NCI-H345 treated with DMSO at 0.1 percent for 48 hours (cell line): ENCODE measurements around the gene UBAC2.
"Not testable (repeated sequence)": the region's sequence is repeated elsewhere in the genome, so short reads cannot be mapped to it uniquely, and the experiment has no call there.

ENCODE experiments used
- DNase-seq: peaks from one replicate; lab custom pipeline; 2025; ENCODE audit not compliant: unreplicated experiment; lab: John Stamatoyannopoulos, UW

The UBAC2 gene

DNA sequence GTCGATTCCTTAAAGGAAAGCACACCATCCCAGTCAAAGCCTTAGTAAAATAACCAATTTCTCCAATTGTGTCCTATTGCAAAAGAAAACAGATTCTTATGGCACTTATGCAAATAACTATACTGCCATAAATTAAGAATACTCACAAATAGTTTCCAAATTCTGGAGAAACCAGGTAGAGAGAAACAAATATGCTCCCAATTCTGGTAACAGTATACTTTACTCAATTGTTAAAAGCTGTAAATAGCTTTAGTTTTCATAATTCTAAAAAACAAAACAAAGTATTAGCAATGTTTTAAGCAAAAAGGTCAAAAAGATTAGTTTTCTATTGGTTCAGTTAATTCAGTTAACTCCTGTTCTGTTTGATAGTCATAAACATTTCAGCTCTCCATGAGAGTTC is 18.2 kb upstream of the UBAC2 start:
- no peak for DNase-seq

DNA sequence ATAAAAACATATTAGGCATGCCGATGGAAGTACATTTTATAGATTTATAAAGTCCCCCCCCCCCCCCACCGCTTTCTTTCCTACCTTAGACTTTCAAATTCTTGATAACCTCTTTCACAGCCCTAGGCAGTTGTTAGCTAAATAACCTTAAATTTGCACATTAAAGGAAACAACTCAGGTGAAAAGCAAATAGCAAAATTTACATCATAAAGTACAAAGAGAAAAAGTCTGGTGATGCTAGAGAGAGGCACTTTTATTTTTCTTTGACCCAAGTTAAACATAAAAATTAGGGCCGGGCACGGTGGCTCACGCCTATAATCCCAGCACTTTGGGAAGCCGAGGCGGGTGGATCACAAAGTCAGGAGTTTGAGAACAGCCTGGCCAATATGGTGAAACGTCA is 15.0 kb upstream of the UBAC2 start:
- no peak for DNase-seq

DNA sequence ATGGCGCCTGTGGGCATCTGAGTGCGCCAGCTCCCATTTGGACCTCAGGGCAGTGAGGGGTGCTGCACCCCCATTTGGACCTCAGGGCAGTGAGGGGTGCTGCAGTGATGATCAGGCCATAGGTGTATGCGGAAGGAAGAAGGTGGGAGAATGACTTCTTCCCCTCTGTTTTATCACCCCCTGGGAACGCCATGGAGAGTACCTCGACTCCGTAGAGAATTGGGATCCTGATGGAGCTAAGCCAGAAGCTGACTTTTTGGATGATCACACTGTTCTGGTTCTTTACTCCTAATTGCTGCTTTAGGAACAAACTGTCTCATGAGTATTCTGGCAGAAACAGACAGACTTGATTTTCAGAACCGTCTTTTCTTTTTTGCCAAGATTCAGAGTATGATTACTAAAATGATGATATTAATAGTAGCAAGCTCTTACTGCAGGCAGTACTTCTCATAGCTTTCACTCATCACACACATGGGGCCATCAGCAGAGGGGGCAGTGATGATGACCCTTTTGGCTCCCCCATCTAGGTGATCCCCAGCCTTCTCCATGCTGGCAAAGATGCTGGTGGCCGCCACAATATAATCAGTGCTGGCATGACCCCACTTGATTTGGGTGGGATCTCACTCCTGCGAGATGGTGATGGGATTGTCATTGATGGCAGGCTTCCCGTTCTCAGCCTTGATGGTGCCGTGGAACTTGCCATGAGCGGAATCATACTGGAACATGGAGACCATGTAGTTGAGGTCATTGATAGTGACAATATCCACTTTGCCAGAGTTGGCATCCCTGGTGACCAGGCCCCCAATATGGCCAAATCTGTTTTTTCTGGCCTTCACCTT is 10.3 kb upstream of the UBAC2 start:
- no peak for DNase-seq

DNA sequence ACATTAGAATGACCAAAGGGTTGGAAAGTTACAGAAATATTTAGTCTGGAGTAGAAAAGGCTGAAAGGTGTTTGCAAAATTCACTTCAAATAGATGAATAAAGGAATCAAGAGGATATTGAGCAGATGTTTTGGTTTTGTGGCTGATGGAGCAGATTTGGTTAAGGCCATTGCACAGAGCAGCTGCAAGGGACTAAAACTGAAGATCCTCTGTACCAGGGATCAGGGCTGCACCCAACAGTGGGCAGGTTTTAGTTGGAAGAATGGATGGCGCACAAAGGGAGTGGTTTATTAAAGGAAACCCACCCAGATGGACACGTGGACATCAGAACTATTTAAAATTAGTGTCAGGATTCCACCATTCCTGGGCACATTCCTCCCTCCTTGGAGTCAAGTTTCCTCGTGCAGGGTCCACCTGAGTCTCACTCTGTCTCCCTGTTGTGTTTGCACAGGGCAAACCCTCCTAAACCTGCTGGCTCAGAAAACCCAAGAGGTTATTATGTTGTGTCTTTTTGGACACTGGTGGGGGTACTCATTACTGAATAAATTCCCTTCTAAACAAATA is 9.2 kb upstream of the UBAC2 start:
- no peak for DNase-seq

DNA sequence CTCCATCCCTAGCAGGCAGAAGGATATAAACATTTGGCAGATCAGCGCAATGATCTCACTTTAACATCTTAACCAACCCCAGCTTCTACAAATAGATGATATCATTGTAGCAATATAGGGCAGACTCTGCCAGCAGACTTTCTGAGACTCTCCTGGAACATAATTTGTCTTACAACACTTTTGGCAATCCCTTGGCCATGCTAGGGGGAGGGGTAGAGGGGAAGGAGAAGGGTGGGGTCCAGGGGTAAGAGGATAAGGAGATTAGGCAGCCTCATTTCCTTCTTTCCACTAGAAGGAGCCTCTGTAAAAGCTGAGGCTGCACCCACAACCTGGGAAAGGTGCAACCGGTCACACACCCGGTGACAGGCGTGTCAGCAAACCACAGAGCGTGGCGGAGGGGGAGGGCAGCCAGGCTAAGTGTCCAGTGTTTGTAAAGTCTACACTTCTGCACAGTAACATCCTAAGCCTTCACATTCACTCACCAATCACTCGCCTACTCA is 8.7 kb upstream of the UBAC2 start:
- no peak for DNase-seq

DNA sequence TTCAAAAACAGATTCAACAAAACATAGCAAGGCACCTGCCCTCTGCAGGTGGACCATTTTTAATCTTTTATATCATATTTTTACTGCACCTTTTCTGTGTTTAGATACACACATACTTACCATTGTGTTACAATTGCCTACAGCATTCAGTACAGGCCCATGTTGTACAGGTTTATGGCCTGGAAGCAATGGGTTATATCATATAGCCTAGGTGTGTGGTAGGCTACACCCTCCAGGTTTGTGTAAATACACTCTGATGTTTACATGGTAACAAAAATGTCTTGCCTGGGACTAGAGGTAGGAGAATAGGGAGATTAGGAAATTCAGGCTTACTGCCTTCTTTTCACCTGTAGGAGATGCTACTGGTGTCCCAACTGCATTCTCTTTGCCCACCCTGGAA is 8.2 kb upstream of the UBAC2 start:
- DNase-seq: no peak

DNA sequence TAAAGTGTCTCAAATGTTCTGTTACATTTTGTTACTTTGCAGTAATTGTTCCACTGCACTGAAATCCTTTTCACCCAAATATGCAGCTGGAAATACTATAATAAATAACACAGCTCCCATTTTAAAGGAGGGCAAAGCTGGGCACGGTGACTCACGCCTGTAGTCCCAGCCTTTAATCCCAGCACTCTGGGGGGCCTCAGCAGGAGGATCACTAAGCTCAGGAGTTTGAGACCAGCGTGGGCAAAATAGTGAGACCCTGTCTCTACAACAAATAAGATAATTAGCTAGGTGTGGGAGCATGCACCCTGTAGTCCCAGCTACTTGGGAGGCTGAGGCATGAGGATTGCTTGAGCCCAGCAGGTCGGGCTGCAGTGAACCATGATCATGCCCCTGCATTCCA is 7.5 kb upstream of the UBAC2 start:
- no peak for DNase-seq

DNA sequence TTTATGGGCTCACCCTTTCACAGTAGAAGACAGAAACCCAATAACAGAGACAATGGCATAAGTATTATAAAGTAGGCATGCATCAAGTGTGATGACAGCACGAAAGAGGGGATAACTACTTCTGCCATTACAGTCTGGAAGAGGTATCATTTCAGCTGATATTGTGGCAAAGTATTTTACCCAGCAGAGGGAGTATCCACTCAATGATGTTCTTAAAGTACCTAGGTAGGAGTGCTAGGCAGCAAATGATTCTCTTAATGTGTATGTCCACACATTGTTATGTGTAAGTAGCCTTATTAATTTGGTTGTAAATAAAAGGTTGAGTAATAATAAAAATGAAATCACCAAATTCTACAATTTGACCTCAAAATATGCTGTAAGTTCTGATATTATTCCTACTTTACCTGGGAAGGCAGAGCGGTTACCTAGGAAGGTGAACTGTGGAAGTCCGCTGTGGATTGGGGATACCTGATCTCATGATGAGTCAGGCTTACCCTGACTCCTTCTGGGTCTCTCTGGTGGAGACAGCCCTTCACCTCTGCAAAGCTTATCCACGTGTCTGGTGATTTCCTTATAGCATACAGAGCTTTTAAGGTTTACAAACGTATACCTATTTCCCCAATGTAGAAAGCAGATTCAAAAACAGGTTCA is 4.1 kb upstream of the UBAC2 start:
- DNase-seq: no peak

DNA sequence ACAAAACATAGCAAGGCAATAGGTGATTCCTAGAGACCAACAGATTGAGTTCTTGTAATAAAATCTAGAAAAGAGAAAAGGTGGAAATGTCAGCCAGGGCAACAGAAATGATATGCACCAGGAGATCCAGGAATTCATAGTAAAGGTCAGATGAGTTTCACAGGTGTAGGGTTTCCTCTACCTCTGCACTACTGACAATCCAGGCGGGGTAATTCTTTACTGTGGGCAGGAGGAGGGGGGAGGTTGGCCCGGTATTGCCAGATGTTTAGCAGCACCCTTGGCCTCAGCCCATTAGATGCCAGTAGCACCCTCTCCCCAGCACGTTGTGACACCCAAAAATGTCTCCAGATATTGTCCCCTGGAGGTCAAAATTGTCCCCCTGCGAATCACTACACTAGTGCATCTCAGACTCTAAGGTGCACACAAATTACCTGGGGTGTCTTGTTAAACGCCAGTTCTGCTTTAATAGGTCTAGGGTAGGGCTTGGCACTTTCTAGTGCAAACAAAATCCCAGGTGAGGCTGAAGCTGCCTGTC is 3.5 kb upstream of the UBAC2 start:
- DNase-seq: no peak

DNA sequence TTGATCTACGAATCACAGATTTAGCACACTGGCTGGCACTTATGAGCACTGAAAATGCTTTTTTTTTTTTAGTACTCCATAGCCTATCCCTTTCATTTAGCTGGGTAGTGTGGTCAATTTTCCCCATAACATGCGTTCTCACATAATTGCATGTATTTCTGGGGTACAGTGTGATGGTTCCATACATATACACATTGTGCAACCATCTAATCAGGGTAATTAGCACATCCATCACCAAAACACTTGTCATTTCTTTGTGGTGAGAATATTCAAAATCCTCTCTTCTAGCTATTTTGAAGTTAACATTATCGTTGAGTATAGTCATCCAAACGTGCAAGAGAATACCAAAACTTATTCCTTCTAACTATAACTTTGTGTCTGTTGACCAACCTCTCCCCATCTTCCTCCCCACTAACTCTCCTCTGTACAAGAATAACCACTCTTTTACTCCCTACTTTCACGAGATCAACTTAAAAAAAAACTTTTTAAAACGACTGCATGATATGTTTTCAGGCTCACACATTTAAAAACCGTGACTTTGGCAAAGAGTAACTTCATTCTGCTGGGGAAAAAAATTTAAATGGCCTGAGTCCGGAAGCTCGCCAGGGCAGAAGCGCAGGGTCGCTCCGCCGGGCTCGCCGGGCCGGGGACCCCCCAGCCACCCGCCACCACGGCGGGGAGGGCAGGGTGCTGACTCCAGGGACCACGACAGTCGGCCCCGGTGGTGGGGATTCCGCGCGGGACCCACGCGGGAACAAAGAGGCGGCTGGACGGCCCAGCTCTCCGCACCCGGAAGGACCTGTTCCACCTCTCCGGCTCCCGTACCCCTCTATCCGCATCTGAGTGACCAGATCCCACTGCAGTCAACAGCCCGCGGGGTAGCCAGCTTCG is 868 bp upstream of the UBAC2 start:
- no peak for DNase-seq

DNA sequence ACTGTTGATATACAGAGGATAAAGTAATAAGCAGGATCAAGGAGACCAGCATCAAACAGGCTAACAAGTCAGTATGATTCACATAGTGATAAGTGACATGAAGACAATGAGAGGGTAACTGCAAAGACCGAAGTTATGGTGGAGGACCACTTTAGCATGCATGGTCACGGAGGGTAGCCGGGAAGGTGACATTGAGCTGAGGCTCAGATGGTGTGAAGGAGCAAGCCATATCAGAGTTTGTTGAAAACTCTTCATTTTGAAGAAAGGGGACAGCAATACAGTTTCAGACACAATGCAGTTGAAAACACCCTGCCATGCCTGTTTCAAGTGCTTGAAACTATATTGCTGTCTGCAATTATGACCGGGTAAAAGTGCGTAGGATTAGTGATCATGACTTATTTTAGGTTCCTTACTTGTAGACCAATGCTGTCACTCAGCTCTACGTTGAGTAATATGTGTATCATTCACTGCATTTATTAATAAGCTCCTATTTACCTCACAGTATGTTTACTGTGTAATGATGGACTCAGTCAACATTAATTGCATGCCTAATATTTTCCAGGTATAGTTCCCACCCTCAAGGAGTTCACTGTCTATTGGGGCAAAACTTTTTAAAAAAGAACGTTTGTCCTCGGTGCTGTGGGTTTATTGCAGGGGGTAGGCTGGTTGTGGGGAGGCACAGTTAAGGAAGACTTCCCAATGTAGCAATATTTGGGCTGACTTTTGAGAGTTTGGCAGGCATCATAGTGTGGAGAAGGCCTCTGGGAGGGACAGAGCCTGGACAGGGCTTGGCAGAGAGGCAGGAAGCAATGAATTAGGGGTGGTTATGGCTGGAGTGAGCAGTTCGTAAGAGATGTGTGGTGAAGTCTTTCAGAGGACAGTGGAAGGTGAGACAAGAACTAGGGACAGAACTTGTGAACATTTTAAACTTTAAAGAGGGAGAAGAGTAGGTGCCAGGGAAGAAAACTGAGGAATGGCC is 3.2 kb downstream of the UBAC2 start:
- no peak for DNase-seq

DNA sequence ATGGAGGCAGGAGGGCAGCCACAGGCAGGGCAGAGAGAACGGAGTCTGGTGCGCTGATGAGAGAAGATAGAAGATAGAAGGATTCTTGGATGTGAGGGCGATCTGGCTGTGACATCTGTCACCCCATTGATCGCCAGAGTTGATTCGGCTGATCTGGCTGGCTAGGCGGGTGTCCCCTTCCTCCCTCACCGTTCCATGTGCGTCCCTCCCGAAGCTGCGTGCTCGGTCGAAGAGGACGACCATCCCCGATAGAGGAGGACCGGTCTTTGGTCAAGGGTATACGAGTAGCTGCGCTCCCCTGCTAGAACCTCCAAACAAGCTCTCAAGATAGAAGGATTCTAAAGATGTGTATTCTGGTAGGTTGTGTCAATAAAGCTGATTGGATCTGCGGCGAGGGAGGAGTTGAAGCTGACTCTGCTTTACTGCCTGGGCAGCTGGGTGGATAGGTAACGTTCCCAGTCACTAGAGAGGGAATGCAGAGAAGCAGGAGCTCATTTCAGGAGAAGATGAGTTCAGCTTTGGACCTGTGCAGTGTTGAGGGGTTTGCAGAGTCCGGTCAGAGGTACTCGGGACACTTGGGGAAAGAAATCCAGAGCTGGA is 5.1 kb downstream of the UBAC2 start:
- DNase-seq: no peak

DNA sequence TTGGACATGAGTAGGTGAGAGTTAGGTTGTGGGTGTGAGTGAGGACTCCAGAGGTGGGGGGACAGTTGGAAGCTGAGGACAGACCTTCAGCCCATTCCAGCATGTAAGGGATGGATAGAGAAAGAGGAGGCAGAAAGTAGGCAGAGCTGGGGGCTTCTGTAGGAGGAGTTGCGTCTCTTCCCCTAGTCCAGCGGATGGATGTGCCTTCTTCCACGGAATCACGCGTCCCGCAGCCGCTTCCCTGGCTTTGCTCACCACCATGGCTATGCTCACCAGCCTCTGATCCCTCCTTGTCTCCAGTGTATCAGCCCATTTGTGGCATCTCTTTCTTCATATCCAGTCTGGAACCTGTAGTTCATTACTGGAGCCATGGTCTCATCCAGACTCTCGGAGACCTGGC is 5.6 kb downstream of the UBAC2 start:
- DNase-seq: no peak

DNA sequence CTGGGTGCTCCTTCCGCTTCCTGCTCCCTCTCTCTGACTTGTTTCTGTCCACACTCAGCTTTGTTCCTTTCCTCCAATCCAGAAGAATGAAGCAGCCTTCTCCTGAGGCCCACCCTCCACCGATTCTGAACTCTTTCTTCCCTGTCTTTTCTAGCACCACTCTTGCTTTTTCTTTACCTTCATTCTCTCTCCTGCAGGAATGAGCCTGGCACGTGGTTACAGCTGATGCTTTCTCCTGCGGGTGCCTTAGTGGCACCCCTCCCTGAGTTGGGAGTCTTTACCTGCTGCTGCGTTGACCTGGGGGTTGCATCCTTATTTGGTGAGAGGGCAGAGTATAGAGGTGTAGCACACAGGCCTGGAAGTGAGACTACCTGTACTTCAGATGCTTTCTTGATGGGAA is 6.2 kb downstream of the UBAC2 start:
- DNase-seq: no peak

DNA sequence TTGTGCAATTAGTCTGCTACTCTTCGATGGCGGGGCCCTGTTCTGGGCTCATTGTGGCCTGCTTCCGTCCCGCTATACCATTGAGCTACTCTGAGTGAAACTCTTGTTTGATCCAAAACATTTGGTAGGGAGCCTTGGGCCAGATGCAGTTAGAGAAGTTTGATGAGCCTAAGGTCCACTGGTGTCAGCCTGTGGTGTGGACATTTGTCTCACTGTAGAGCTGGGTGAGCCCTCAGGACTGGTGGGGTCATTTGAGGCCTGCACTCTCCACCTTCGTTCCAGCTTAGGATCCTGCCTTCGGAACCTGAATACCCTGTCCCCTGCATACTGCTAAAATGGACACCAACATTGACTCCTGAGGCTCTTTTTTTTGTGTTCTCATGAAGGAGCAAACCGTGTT is 6.9 kb downstream of the UBAC2 start:
- DNase-seq: no peak

DNA sequence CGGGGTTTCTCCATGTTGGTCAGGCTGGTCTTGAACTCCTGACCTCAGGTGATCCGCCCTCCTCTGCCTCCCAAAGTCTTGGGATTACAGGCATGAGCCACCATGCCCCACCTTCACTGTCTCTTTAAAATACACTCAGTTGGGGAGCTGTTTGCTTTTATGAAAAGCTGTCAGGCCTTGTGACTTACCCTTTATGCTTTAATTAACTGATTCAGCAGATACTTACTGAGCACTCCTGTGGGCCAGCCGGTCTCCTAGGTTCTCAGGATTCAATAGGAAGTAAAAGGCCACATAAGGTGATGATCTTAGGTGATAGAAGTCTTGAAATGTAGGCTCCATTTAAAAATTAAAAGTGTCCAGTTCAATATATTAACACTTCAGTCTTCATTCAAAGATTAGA is 7.5 kb downstream of the UBAC2 start:
- DNase-seq: no peak

DNA sequence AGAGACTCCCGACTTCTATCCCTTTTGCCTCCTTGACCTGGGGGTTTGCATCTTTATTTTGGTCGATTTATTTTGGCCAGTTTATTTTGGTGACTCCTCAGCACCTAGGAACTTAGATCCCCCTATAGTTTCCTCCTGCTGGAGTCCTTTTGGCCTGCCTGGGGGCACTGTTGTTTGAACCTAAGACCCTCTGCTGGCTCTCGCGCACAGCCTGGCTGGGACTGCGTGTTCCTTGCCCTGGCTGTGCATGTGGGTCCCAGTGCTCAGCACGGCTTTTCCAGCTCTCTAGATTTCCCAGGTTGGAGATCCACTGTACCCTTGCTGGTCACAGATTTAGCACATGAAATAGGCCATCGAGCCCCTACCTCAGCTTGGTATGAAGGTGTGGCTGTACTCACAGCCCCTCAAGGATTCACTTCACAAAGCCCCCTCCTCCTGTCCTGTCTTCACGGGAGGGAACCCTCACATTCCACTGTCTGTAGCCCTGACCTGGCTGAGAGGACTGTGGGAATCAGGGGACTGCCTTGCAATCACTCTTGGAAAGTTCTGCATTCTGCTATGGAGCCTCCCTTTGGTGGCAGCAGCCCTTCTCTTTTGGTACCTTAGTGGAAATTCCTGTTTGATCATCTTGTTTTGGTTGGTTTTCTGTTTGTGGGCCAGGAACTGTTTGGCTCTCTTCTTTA is 8.3 kb downstream of the UBAC2 start:
- DNase-seq: no peak

DNA sequence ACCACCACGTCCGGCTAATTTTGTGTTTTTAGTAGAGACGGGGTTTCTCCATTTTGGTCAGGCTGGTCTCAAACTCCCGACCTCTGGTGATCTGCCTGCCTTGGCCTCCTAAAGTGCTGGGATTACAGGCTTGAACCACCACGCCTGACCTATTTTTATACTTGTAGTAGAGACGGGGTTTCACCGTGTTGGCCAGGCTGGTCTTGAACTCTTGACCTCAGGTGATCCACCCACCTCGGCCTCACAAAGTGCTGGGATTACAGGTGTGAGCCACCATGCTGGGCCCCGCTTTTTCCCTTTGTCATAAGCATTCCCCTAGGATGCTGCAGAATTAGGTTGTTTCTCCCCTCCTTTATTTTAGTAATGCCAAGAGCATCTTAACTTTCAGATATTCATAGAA is 10.0 kb downstream of the UBAC2 start:
- not testable (repeated sequence) for DNase-seq
